Adrenal gland (tissue), 12 donors: ENCODE data around the gene ECI1. TPM values are rescaled to one million over a fixed set of nuclear protein-coding genes. Genes with fewer than 3 reads are reported as not detected.

ENCODE experiments used
- DNase-seq, 7 donors: peaks; one replicate each; pipeline ENCODE4 v3.0.0-alpha.2; 2019 to 2020
- H3K27ac ChIP-seq, 5 donors: fragments of 200-600 bp; sonication (generic) in 4 of 5; 1 replicate in 3 of 5; 2 replicates in 2 of 5; pipeline versions ENCODE4 v1.5.1 to v1.8.0; 2016 to 2020; ENCODE audit warnings: mild to moderate bottlenecking in 1 of 5
- H3K27me3 ChIP-seq: fragments of 200-600 bp; 2 replicates; pipeline ENCODE4 v1.8.0; 2021
- H3K36me3 ChIP-seq, 2 donors: fragments of 200-600 bp; replicated peaks in 1 of 2; 1 replicate in 1 of 2; 2 replicates in 1 of 2; pipeline versions ENCODE4 v1.5.1 to v1.8.0; 2018 to 2022
- H3K4me1 ChIP-seq, 2 donors: fragments of 200-600 bp; replicated peaks in 1 of 2; 1 replicate in 1 of 2; 2 replicates in 1 of 2; pipeline versions ENCODE4 v1.5.1 to v1.8.0; 2018 to 2021
- H3K4me3 ChIP-seq, 4 donors: fragments of 200-600 bp; sonication (generic) in 3 of 4; one replicate each; pipeline ENCODE4 v1.5.1; 2016 to 2018
- H3K9me3 ChIP-seq, 3 donors: fragments of 200-600 bp; sonication (generic) in 1 of 3; replicated peaks in 1 of 3; 1 replicate in 2 of 3; 2 replicates in 1 of 3; pipeline versions ENCODE4 v1.5.1 to v1.8.0; 2016 to 2021
- POLR2A ChIP-seq, 2 donors: fragments of 450-650 bp; IDR thresholded peaks; one replicate each; pipeline ENCODE4 v1.6.1; 2017; ENCODE audit warnings: antibody characterized with exemption in 2 of 2, mild to moderate bottlenecking in 2 of 2, moderate library complexity in 1 of 2
- WGBS, 4 donors: extraction: QIAGEN DNeasy Blood & Tissue Kit in 2 of 4; methylation state at CpG; one replicate each; pipeline versions ENCODE4 v1.1.5 to v1.1.7; 2013 to 2017; 5-methylcytosine and 5-hydroxymethylcytosine counted together
- intact Hi-C, 2 donors: fragments of 100-400 bp; cut with DNase I; formaldehyde crosslinking; loops; one replicate each; pipeline versions ENCODE4 v1.14.1 to v1.15.0; 2022 to 2023
- polyA plus RNA-seq, 3 donors: library from polyadenylated mRNA; stranded (reverse); fragments of 200-250 nt in 2 of 3; fragments of 350-450 nt in 1 of 3; fragmentation: Illumina TruSeq in 1 of 3; extraction: RNeasy Lipid Tissue Mini Kit (QIAGEN cat#74804) in 1 of 3; gene quantifications; one replicate each; pipeline ENCODE4 v1.2.3, GENCODE V29; 2013 to 2014
- total RNA-seq, 9 donors: library from RNA; depleted of rRNA in 4 of 9; stranded (reverse); fragments of >200 nt in 4 of 9; fragments of 120-200 nt in 1 of 9; fragmentation: NEBNext Ultra II Directional in 1 of 9; extraction: Animal tissue kit (Norgen Biotek cat#: 25700) in 1 of 9; gene quantifications; one replicate each; pipeline versions ENCODE4 v1.1.0 to v1.2.4, GENCODE V29; 2013 to 2023
- TF ChIP-seq, protein P1 (sequence below), 6 experiments: fragments of 450-650 bp in 4 of 6; fragments of 200-600 bp in 2 of 6; sonication (generic) in 1 of 6; IDR thresholded peaks; 1 replicate in 5 of 6; 2 replicates in 1 of 6; pipeline versions ENCODE4 v1.5.1 to v1.8.0; 2016 to 2021; ENCODE audit warnings: antibody characterized with exemption in 6 of 6, mild to moderate bottlenecking in 2 of 6, moderate library complexity in 1 of 6
- donor health status: healthy with polysubstance abuse.
- donor health status: Bipolar disorder and iron deficiency.
- donor health status: DM: yes; HTN: yes; CAD: no.
- donor health status: DM: no; HTN: no; CAD: no.
- donor health status: DM: no; HTN: no; CAD: no.
- donor health status: DM: yes; HTN: yes; CAD: no.

The ECI1 gene
- total and polyA plus RNA-seq, 12 donors: 5.8 to 172 (median 63.7) TPM

DNA sequence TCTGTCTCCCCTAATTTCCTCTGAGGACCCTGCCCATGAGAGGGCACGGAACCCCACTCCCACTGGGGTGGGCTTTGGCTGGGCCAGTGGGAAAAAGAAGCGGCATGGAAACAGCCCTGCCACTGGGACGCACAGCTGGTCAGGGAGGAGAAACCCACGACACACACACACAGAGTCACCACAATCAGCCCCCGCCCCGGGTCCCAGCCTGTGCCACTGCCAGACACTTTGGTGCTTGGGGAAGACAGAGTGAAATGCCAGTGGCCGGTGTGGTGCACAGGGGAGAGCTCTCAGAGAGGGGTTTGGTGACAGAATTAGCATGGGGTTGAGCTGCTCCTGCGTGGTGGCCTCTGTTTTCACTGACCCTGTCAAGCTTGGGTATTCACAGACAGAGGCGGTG is 47.2 kb upstream of the ECI1 start:
- no peak overlapping the region for H3K27ac ChIP-seq
- 89 to 100% (median 92%) methylated on average over 6 to 9 of the region's 9 CpGs for WGBS, 4 donors
- H3K4me1 ChIP-seq: peaks cover 0 to 5% of the 10 kb centered on the region in 2 donors
- H3K4me3 ChIP-seq: no peak overlapping the region
- H3K9me3 ChIP-seq: no peaks in the 10 kb centered on the region
- no peaks in the 10 kb centered on the region for H3K36me3 ChIP-seq
- TF ChIP-seq POLR2A (IDR thresholded peaks at IDR 0.05): no peak
- TF ChIP-seq, protein P1, sequence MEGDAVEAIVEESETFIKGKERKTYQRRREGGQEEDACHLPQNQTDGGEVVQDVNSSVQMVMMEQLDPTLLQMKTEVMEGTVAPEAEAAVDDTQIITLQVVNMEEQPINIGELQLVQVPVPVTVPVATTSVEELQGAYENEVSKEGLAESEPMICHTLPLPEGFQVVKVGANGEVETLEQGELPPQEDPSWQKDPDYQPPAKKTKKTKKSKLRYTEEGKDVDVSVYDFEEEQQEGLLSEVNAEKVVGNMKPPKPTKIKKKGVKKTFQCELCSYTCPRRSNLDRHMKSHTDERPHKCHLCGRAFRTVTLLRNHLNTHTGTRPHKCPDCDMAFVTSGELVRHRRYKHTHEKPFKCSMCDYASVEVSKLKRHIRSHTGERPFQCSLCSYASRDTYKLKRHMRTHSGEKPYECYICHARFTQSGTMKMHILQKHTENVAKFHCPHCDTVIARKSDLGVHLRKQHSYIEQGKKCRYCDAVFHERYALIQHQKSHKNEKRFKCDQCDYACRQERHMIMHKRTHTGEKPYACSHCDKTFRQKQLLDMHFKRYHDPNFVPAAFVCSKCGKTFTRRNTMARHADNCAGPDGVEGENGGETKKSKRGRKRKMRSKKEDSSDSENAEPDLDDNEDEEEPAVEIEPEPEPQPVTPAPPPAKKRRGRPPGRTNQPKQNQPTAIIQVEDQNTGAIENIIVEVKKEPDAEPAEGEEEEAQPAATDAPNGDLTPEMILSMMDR (IDR thresholded peaks at IDR 0.05): no peak
- intact Hi-C loops: loop anchor here in 1 of 2 donors (10.0 kb wide), 1 partner anchor 196 kb away; no protein-coding TSS in a partner anchor
- no peaks in the 10 kb centered on the region for H3K27me3 ChIP-seq
- DNase-seq: no peak

DNA sequence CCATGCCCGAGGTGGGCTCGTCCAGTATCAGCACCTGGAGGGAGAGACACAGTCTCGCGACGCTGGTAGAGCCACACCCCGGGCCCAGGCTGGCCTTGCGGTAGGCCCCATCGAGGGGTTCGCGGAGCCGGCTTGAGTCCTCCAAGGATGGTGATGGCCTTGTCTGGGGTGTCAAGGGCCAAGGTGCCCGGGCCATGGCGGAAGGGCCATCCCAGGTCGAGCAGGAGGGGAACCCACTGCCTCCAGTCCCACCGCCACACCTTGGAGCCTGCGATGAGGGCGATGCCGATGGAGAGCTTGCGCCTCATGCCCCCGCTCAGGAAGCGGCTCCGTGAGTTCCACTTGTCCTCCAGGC is 46.1 kb upstream of the ECI1 start:
- H3K27ac ChIP-seq: peak overlapping the region in 1 of 5 donors; percentile 91
- WGBS, 4 donors: 92 to 99% (median 96%) methylated on average over 12 to 22 of the region's 22 CpGs
- intact Hi-C loops: loop anchor here in 1 of 2 donors (10.0 kb wide), 1 partner anchor 197 kb away; no protein-coding TSS in a partner anchor
- H3K4me1 ChIP-seq: peaks cover 0 to 5% of the 10 kb centered on the region in 2 donors
- H3K4me3 ChIP-seq: no peak overlapping the region
- no peaks in the 10 kb centered on the region for H3K27me3 ChIP-seq
- H3K9me3 ChIP-seq: no peaks in the 10 kb centered on the region
- DNase-seq: no peak
- TF ChIP-seq POLR2A (IDR thresholded peaks at IDR 0.05): no peak
- TF ChIP-seq, protein P1 (IDR thresholded peaks at IDR 0.05): no peak
- no peaks in the 10 kb centered on the region for H3K36me3 ChIP-seq

DNA sequence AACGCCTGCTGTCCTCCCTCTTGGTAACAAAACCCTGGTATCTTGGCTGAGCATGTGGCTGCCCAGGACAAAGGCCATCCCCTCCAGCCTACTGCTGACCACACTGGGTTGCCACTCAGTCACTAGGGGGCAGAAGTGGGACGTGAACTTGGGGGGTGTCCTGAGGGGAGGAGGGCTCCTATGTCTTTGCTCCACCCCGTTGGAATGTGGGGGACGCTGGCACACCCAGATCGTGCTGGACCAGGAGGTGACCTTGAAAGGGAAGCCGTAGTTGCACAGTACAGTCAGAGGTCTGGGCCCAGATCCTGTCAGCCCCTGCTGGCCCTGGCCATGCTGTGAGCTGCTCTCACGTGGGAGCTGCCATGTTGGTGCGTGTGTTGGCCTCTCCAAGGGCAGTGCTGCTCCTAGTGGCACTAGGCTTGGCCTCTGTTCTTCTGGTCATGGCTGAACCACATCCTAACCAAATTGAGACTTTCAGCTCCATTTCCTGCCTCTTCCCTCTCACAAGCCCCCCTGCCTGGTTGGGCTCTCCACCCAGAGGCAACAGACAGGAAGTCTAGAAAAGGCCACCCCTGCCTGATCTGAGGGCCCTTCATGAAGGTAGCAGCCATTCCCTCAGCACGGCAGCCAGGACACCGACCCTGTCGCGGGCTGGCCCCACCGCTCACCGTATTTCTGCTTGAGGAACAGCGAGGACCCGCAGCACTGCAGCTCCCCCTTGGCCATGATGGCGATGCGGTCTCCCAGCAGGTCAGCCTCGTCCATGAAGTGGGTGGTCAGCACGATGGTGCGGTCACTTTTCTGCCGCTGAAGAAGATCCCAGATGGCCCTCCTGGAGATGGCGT is 45.5 kb upstream of the ECI1 start:
- WGBS, 4 donors: 73 to 100% (median 74%) methylated on average over 1 to 23 of the region's 23 CpGs
- no peaks in the 10 kb centered on the region for H3K9me3 ChIP-seq
- H3K4me1 ChIP-seq: peaks cover 0 to 5% of the 10 kb centered on the region in 2 donors
- intact Hi-C loops: loop anchor here in 1 of 2 donors (10.0 kb wide), 1 partner anchor 198 kb away; no protein-coding TSS in a partner anchor
- TF ChIP-seq, protein P1 (IDR thresholded peaks at IDR 0.05): peak; percentile 49 to 81 (median 72)
- no peak for TF ChIP-seq POLR2A (IDR thresholded peaks at IDR 0.05)
- no peaks in the 10 kb centered on the region for H3K27me3 ChIP-seq
- peak; percentile 76 to 96 (median 92) for DNase-seq
- no peak overlapping the region for H3K4me3 ChIP-seq
- H3K36me3 ChIP-seq: no peaks in the 10 kb centered on the region
- peak overlapping the region in 4 of 5 donors; percentile 57 to 91 (median 66) for H3K27ac ChIP-seq

DNA sequence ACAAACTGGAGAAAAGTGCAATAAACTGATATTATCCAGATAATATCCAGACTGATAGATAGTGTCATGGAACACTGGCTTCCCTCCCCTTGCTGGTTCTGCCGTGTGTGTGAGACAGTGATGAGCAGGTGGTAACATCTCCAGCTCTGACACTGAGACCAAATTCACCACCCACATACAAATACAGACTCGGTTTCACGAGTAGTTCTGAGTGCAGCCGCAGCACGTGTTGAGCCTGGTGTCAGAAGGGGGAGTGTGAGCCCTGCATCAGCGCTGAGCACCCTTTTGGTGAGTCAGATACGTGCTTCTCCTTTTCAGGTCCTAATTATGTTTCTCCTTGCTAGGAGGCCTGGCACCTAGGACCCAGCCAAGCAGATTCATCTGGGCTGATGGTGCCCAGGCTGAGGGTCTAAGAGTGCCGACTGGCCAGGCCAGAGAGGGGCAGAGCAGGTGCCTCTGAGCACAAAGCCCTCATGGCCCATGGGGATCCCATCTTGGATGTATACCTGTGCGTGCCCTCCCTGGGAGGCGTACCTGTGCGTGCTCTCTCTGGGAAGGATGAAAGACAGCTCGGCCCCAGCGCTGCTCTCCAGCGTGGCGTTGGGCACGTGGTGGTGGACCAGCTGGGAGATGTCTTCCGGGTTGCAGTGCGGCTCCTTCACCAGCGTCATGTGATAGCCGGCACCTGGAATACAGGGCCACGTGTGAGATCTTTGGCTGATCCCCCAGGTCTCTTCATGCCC is 43.8 kb upstream of the ECI1 start:
- 85 to 96% (median 91%) methylated on average over 12 to 21 of the region's 21 CpGs for WGBS, 4 donors
- TF ChIP-seq, protein P1 (IDR thresholded peaks at IDR 0.05): no peak
- TF ChIP-seq POLR2A (IDR thresholded peaks at IDR 0.05): no peak

More for the DNA sequence above, 43.8 kb upstream of the ECI1 start:
- Histone ChIP-seq H3K9me3 (no peaks in the 10 kb centered on the region), H3K27ac (no peak overlapping the region), H3K27me3 (no peaks in the 10 kb centered on the region), H3K4me1 (peaks cover 0 to 5% of the 10 kb centered on the region in 2 donors), H3K4me3 (no peak overlapping the region), H3K36me3 (no peaks in the 10 kb centered on the region)
- DNase-seq: peak in 1 of 7 donors; percentile 42
- intact Hi-C loops: loop anchor here in 1 of 2 donors (10.0 kb wide), 1 partner anchor 200 kb away; no protein-coding TSS in a partner anchor
